OCI-LY1 (cell line): Measurements from ENCODE around the gene KRT28.

Experiments used
- H2AFZ ChIP-seq: fragments of 200-600 bp; sonication (generic), shearing (Covaris generic); 2 replicates; pipeline ENCODE4 v1.6.0; 2014; ENCODE audit warnings: antibody characterized with exemption, mild to moderate bottlenecking, low read length
- H3F3A ChIP-seq: fragments of 200-600 bp; sonication (generic), shearing (Covaris generic); 2 replicates; pipeline ENCODE4 v1.6.0; 2014; ENCODE audit warnings: mild to moderate bottlenecking, antibody characterized with exemption, low read length, moderate library complexity; ENCODE audit not compliant: insufficient read depth
- H3K27ac ChIP-seq: fragments of 200-600 bp; sonication (generic); 2 replicates; pipeline ENCODE4 v1.5.1; 2014; ENCODE audit warnings: low read length, mixed run types, mild to moderate bottlenecking, low read depth; ENCODE audit not compliant: poor library complexity, severe bottlenecking
- H3K27me3 ChIP-seq: fragments of 200-600 bp; sonication (generic); 2 replicates; pipeline ENCODE4 v1.6.0; 2014; ENCODE audit warnings: antibody characterized with exemption, mild to moderate bottlenecking, low read length, moderate library complexity; ENCODE audit not compliant: insufficient read depth
- H3K36me3 ChIP-seq: fragments of 200-600 bp; sonication (generic); 2 replicates; pipeline ENCODE4 v1.6.1; 2014; ENCODE audit warnings: mild to moderate bottlenecking, antibody characterized with exemption, low read length, moderate library complexity, mixed read lengths; ENCODE audit not compliant: insufficient read depth
- H3K4me1 ChIP-seq: fragments of 200-600 bp; sonication (generic); 2 replicates; pipeline ENCODE4 v1.5.1; 2014; ENCODE audit warnings: mild to moderate bottlenecking, low read length, moderate library complexity; ENCODE audit not compliant: insufficient read depth, severe bottlenecking
- H3K4me2 ChIP-seq: fragments of 200-600 bp; sonication (generic), shearing (Covaris generic); 2 replicates; pipeline ENCODE4 v1.6.1; 2014; ENCODE audit warnings: low read length
- H3K4me3 ChIP-seq: fragments of 200-600 bp; sonication (generic); 2 replicates; pipeline ENCODE4 v1.5.1; 2014; ENCODE audit warnings: low read length, low read depth, mild to moderate bottlenecking, mixed read lengths; ENCODE audit not compliant: poor library complexity, severe bottlenecking
- H3K79me2 ChIP-seq: fragments of 200-600 bp; shearing (Covaris generic); 2 replicates; pipeline ENCODE4 v1.6.1; 2016; ENCODE audit warnings: mixed run types, low read length, mixed read lengths; ENCODE audit not compliant: insufficient read depth
- H3K9ac ChIP-seq: fragments of 200-600 bp; sonication (generic), shearing (Covaris generic); 2 replicates; pipeline ENCODE4 v1.6.1; 2014; ENCODE audit warnings: mild to moderate bottlenecking, low read length, mixed read lengths
- H3K9me2 ChIP-seq: fragments of 200-600 bp; sonication (generic), shearing (Covaris generic); 2 replicates; pipeline ENCODE4 v1.6.1; 2014; ENCODE audit warnings: low read depth, mild to moderate bottlenecking, low read length, mixed read lengths
- H3K9me3 ChIP-seq: fragments of 200-600 bp; shearing (Covaris generic); 2 replicates; pipeline ENCODE4 v1.6.1; 2014; ENCODE audit warnings: low read length, mixed read lengths
- H4K20me1 ChIP-seq: fragments of 200-600 bp; sonication (generic), shearing (Covaris generic); 2 replicates; pipeline ENCODE4 v1.6.0; 2016; ENCODE audit warnings: mild to moderate bottlenecking, low read length; ENCODE audit not compliant: insufficient read depth
- EZH2 ChIP-seq: fragments of 200-600 bp; sonication (generic), shearing (Covaris generic); IDR thresholded peaks from 2 replicates; pipeline ENCODE4 v1.8.0; 2017; ENCODE audit warnings: borderline replicate concordance, mixed run types, mild to moderate bottlenecking, antibody characterized with exemption, low read length, moderate library complexity, mixed read lengths
- TF ChIP-seq, protein P1 (sequence below): fragments of 200-600 bp; sonication (generic), shearing (Covaris generic); IDR thresholded peaks from 2 replicates; pipeline ENCODE4 v1.5.1; 2017; ENCODE audit warnings: mild to moderate bottlenecking, antibody characterized with exemption, low read length, moderate library complexity, mixed read lengths

The KRT28 gene

DNA sequence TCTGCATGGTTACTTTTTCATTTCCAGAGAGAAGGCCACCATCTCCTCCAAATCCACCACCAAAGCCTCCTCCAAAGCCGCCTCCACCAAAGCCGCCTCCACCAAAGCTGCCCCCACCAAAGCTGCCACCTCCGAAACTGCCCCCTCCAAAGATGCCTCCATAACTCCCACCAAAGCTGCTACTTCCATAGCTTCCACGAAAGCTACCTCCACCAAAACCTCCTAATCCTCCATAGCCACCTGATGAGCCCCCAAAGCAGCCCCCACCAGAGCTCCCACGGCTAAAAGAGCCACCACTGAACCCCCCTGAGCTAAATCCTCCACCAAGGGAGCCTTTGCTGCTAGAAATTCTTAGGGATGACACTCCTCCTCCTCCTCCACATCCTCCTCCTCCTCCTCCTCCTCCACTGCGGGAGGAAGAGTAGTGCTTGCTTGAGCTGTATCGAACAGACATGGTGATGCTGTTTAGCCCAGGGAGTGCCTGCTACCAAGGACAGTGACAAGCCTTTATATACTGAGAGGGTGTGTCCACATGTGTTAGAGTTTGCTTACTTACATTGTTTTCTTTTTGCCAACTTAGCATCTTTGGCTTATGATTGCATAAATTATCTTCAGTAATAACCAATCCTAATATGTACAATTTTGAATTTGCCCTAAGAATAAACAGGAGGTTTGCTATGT is 22.5 kb upstream of the KRT28 start, which contains the start of gene KRT10:
Gene KRT10, minus strand, starts transcription at position 483 of the 681 bp plus-strand sequence. Its CDS starts 29 bp downstream, at position 454.
- Histone ChIP-seq H2AFZ (no peak within 1 kb of the TSS), H4K20me1 (no peaks in the 10 kb centered on the region), H3K9ac (no peak within 1 kb of the TSS), H3K79me2 (no peaks in the 10 kb centered on the region), H3K36me3 (peaks cover 23% of the 10 kb centered on the region), H3K27ac (no peak within 1 kb of the TSS), H3K4me1 (peaks cover 15% of the 10 kb centered on the region), H3K4me3 (no peak within 1 kb of the TSS), H3F3A (no peaks in the 10 kb centered on the region; the same call in 1 of the 2 replicates), H3K4me2 (no peak within 1 kb of the TSS), H3K9me2 (no peaks in the 10 kb centered on the region), H3K9me3 (peaks cover 3% of the 10 kb centered on the region; the same call in 1 of the 2 replicates), H3K27me3 (no peaks in the 10 kb centered on the region)
- TF ChIP-seq, protein P1, sequence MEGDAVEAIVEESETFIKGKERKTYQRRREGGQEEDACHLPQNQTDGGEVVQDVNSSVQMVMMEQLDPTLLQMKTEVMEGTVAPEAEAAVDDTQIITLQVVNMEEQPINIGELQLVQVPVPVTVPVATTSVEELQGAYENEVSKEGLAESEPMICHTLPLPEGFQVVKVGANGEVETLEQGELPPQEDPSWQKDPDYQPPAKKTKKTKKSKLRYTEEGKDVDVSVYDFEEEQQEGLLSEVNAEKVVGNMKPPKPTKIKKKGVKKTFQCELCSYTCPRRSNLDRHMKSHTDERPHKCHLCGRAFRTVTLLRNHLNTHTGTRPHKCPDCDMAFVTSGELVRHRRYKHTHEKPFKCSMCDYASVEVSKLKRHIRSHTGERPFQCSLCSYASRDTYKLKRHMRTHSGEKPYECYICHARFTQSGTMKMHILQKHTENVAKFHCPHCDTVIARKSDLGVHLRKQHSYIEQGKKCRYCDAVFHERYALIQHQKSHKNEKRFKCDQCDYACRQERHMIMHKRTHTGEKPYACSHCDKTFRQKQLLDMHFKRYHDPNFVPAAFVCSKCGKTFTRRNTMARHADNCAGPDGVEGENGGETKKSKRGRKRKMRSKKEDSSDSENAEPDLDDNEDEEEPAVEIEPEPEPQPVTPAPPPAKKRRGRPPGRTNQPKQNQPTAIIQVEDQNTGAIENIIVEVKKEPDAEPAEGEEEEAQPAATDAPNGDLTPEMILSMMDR = no peak
- no peak for TF ChIP-seq EZH2

DNA sequence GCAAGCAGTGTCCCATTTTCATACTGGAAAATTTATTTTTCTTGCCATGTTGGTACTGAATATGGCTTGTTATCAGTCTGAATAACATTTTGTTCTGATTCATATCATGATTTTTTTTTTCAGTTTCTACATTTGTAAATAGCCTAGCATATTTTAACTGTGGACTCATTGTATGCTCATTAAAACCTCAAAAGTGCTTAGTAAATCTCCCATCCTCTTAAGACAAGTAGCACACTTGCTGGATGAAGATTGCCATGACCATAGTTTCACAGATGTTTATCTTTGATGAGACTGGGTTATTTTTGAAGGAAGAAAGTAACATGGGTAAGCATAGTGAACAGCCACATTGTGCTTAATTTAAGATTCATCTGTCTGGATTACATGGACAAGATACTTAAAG is 21.8 kb upstream of the KRT28 start:
- H3K27ac ChIP-seq = no peak overlapping the region
- H2AFZ ChIP-seq = no peak overlapping the region
- H3F3A ChIP-seq = no peaks in the 10 kb centered on the region; the same call in 1 of the 2 replicates
- H3K36me3 ChIP-seq = peaks cover 28% of the 10 kb centered on the region
- no peaks in the 10 kb centered on the region for H3K79me2 ChIP-seq
- H3K4me2 ChIP-seq = no peak overlapping the region
- H4K20me1 ChIP-seq = no peaks in the 10 kb centered on the region
- H3K9me3 ChIP-seq = peaks cover 3% of the 10 kb centered on the region; the same call in 1 of the 2 replicates
- no peaks in the 10 kb centered on the region for H3K27me3 ChIP-seq
- peaks cover 15% of the 10 kb centered on the region for H3K4me1 ChIP-seq
- H3K4me3 ChIP-seq = no peak overlapping the region
- H3K9me2 ChIP-seq = no peaks in the 10 kb centered on the region
- TF ChIP-seq, protein P1 = no peak
- no peak for TF ChIP-seq EZH2
- no peak overlapping the region for H3K9ac ChIP-seq

DNA sequence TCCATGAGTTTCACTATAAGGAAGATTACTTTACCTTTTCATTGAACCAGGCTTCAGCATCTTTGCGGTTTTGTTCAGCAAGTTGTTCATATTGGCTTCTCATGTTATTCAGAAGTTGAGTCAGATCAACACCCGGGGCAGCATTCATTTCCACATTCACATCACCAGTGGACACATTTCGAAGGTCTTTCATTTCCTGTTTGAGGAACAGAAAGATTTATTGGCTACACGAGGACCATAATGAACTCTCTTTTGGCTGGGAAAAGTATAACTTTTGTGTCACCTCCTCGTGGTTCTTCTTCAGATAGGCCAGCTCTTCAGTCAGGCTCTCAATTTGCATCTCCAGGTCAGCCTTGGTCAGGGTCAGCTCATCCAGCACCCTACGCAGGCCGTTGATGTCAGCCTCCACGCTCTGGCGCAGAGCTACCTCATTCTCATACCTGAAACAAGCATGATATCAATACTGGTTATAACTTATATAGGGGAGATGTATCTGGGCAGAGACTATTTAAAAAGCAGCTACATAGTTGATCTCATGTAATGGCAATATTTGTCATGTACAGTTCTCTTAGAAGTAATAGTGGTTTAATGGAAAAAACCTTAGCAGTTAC is 20.6 kb upstream of the KRT28 start:
- H3K27me3 ChIP-seq = no peaks in the 10 kb centered on the region
- no peak overlapping the region; the same call in 1 of the 2 replicates for H3K4me2 ChIP-seq
- H2AFZ ChIP-seq = no peak overlapping the region
- H3K27ac ChIP-seq = no peak overlapping the region
- peaks cover 3% of the 10 kb centered on the region; the same call in 1 of the 2 replicates for H3K9me3 ChIP-seq
- TF ChIP-seq, protein P1 = no peak
- no peak for TF ChIP-seq EZH2
- no peaks in the 10 kb centered on the region; the same call in 1 of the 2 replicates for H3F3A ChIP-seq
- no peak overlapping the region for H3K4me3 ChIP-seq
- H3K79me2 ChIP-seq = no peaks in the 10 kb centered on the region
- H3K9me2 ChIP-seq = no peaks in the 10 kb centered on the region
- peaks cover 28% of the 10 kb centered on the region for H3K36me3 ChIP-seq
- H3K9ac ChIP-seq = no peak overlapping the region
- no peaks in the 10 kb centered on the region for H4K20me1 ChIP-seq
- peaks cover 15% of the 10 kb centered on the region for H3K4me1 ChIP-seq
